Stimulated activated CD4-positive, alpha-beta T cell treated with anti-CD3 and anti-CD28 coated beads, Interleukin-15, amount 100 ng/mL, for 48 hours (primary cell): ENCODE measurements around the gene RYR3.

Experiments
- DNase-seq, 2 donors: peaks; one replicate each; pipeline ENCODE4 v3.0.0-alpha.2; 2020; ENCODE audit warnings: low read depth in 2 of 2

Gene RYR3

DNA sequence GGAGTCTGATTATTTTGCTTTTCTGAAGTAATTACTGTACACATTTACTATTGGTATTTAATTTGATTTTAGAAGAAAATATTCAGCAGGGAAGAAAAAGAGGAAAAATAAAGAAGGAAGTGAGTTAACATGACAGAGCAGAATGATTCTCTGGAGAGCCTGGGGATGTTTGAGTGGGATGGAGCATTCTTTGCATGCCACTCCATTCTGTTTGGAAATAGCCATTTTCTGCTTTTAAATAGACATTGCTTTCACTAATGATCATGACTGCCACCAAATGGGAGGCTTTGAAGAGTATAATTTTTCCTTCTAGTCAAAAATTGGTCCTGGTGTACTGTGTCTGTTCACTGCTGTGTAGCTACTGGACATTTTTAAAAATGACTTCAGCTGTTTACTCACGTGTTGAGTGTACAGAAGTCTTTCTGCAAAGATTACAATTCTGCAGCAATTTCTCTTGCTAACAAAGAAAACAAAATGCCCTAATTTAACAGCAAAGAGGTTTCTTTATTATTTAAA lies 196.1 kb downstream of the RYR3 start:
- DNase-seq = no peak

GRCh38 chr15:33508703-33509102 lies 197.9 kb downstream of the RYR3 start:
- no peak for DNase-seq

- DNase-seq = no peak
These were observed 204.4 kb downstream of the RYR3 start for GRCh38 chr15:33515121-33515520.

- DNase-seq = no peak
These were observed 205.8 kb downstream of the RYR3 start for GRCh38 chr15:33516563-33516962.

DNA sequence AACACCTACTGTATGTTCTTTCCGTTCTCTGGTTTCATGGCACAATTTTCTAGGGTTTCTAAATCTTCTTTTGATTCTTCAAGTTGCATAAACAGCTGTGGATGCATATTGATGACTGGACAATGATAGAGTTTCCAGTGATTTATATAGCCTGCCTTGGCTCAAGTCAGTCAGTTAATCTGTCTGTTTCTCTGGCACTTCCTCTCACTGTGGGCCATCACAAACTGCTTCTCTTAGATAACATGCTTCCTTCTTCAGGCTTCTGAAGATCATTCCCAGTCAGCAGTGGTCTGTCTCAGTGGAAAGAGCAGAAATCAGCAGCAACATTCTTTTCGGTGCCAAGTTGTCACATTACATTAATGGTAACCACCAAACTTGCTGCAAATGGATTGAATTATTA lies 207.2 kb downstream of the RYR3 start:
- DNase-seq = no peak

DNA sequence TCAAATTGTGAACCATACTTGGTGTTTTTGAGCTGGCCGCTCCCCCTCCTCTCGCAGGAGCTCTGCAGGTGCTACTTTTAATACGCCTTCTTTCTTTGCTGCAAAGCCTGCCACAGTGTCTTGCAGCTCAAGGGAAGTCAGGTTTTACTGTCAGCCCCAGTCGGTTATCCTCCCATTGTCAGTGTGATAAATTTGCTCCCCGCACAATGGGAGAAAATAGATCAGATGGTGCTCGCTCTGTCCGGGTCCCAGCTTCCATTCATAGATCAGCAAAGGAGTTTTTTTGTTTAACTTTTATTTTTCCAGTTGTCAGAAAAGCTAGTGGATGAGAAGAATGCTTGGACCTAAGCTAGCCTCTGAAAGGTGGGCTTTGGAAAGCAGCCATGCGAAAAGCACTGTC lies 207.7 kb downstream of the RYR3 start:
- DNase-seq = no peak

DNA sequence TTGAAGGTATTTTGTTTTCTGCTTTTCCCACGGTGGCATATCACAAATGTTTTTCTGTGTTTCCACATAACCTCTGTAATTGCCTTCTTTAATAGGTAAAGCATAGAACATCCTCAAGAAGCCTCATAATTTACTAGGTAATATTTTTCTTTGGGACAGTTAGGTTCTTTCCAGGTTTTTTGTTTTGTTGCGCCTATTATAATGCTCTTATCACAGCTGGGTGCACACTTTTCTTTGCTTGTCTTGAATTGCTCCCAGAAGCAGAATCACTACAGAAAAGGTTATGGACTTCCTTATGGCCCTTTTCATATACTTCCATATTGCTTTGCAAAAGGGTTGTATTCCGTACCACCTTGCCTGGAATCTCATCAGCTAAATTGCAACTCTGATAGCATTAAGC lies 213.5 kb downstream of the RYR3 start:
- DNase-seq = no peak

DNA sequence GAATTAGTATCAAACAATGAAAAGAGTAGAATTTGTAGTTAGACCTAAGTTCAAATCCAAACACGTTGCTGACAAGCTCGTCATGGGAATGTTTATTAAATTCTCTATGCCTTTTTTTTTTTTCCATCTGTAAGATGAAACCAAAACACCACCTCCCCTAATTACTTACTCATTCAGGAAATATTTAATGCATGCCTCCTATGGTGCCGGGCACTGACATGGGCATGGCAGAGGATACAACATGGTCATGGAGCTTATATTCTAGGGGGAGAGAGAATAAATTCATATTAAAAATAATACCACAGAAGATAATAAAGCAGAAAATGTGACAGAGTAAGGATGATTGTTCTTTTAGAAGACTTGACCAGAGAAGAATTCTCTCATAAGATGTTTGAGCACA lies 215.8 kb downstream of the RYR3 start:
- no peak for DNase-seq

- DNase-seq = no peak
These were observed 222.4 kb downstream of the RYR3 start for GRCh38 chr15:33533197-33533596.

DNA sequence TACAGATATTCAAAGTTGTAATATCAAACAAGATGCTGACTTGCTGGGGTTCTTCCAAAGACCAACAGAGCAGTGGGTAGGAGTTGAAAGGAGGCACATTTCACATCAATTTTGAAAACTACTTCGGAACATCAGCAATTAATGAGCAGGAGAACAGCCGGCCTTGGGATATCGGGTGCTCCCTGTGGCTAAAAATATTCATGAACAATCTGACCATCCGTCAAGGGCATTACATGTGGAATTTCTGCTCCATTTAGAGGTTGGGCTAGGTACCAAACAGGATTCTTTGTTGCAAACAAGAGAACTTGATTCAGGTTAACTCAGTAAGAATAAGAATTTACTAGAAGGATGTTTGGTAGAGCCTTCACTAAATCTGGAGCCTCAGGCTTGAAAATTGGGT lies 223.9 kb downstream of the RYR3 start:
- no peak for DNase-seq

GRCh38 chr15:33535135-33535534 lies 224.4 kb downstream of the RYR3 start:
- DNase-seq = no peak

- no peak for DNase-seq
These were observed 229.2 kb downstream of the RYR3 start for GRCh38 chr15:33539825-33540573.

DNA sequence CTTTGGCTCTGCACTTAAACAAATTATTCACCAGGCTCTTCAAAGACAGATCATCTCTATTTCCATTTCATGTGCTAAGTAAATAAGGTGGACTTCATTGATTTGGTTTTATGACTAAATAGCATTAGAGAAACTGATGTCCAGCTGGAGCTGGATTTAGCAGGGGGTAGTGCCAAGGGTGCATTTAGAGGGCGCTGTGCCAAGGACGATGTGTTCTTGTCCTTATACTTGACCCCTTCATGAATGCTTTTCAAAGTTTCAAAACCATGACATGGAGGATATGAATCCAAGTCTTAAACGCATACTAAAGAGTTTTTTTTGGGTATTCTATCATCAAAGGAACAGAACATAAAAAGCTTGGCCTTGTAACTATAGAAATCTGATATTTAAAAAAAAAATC lies 233.2 kb downstream of the RYR3 start:
- no peak for DNase-seq

DNA sequence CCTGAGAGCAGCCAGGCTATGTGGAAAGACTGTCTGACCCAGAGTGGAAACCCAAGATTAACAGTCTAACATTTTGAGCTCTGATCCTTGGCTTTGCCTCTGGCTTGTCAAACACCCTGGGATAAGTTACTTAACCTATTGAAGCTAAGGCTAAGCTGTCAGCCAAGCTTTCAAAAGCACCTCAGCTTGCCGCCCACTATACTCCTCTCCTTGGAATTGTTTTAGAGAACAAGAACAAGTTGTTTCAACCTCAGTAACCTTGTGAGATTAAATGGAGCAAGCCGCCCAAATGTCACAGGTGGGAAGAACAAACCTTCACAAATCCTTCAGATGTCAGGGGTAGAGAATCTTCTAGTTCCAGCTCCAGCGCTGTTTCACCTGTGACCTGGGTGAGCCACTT lies 235.1 kb downstream of the RYR3 start:
- DNase-seq = no peak

DNA sequence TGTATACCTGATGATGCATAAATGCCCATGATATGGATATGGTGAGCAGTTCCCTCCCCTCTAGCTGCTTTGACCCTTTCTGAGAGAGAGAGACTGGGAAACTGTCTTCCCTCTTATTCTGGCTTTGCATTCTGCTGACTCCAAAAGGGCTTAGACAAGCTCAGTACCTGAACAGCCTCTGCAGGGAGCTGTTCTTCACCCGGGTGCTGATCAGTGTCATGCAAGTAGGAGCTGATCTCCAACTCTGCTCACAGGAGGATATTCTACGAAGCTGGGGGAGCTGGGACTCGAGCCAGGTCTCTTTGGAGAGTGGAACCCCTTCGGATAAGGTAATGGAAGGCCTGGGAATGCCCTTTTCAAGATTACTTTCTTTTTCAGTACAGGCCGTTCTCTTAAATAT lies 237.1 kb downstream of the RYR3 start:
- no peak for DNase-seq

- DNase-seq = no peak
These were observed 241.1 kb downstream of the RYR3 start for GRCh38 chr15:33551860-33552259.

DNA sequence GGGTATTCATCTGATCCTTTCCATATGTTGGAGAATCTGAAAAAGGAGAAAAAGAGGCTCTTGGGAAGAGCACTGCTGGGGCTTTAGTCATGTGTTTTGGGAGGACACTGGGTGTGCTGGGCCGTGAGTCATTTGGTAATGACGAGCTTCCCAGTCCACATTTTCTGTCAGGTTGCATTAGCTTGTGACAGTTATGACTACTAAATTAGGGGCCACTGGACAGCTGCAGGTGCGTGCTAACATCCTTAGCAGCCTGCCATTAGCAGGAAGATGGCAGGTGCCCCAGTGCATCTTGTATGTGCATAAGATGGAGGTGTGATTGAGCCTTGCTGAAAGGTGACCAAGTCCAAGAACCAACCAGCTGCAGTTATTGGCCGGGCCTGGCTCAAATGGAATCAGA lies 242.4 kb downstream of the RYR3 start:
- DNase-seq = no peak

DNA sequence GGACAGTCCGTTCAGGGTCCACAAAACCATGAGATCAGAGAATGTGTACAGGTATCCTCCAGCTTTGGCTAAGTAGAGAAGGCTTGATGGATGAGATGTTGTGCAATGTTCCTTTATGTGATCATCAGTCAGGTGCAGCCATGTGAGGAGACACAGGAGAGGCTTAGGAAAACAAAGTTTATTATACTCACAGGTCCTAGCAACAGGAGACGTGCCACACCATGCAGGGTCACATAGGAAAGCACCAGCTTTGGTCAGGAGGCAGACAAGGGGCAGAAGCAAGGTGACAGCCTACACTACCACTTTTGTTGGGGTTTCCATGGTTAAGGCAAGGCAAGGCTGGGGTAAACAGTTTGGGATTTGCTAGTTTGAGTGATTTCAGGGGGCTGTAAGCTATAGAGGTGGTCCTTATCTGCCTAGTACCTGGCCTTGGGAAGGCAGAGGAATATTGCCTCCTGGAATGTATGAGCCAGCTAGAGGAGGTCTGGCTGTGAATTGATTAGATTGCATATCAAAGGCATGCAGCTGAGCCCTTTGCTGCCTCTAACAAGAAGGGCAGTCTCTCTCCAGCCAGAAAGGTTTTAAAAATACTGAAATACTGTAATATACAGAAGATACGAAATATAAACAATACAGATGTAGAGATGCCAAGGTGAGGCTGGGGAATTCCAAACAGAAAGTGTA lies 248.6 kb downstream of the RYR3 start:
- DNase-seq = no peak

DNA sequence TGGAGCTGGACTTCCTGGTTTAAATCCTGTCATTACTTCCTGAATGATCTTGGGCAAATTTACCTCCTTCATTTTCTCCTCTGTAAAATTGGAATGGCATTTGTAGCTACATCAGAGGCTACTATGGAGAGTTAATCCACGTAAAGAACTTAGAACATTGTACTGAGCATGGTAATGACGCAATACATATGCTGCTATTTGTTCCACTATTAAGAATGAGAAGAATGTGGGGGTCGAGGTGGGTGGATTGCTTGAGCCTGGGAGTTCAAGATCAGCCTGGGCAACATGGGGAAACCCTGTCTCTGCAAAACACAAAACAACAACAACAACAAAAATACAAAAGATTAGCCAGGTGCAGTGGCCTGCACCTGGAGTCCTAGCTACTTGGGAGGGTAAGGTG lies 250.6 kb downstream of the RYR3 start:
- no peak for DNase-seq

DNA sequence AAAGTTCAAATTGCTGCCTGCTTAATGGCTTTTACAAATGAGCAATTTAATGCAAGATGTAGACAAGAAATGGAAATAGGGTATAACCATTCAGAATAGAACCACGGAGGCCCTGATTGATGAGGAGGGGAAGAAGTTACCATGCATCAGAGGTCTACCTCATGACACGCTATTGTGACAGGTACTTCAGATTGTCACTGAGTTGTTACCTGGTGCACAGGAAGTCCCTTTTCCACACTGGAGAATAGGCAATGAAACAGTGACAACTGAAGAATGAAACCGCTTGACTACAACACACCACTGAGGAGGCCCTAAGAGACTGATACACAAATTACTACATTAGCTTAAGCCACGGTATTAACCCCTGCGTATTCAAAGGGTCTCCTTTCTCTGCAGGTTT lies 251.2 kb downstream of the RYR3 start:
- DNase-seq = no peak

GRCh38 chr15:33565094-33565493 lies 254.3 kb downstream of the RYR3 start:
- DNase-seq = no peak

GRCh38 chr15:33567652-33568051 lies 256.9 kb downstream of the RYR3 start:
- no peak for DNase-seq

- no peak for DNase-seq
These were observed 258.3 kb downstream of the RYR3 start for GRCh38 chr15:33569036-33569435.
